H4 (cell line): ENCODE data around the gene MAPK1. TPM values are rescaled to one million over a fixed set of nuclear protein-coding genes. Genes with fewer than 3 reads are reported as not detected.
"Not testable (repeated sequence)": the region's sequence is repeated elsewhere in the genome, so short reads cannot be mapped to it uniquely, and the experiment has no call there.

ENCODE experiments used
- DNase-seq: peaks from one replicate; pipeline ENCODE4 v3.0.0-alpha.2; 2015; ENCODE audit warnings: low spot score
- total RNA-seq: library from RNA; depleted of rRNA; stranded (reverse); fragments of >200 nt; shearing (Covaris generic); gene quantifications from 2 replicates; pipeline ENCODE4 v1.2.3, GENCODE V29; 2014

The MAPK1 gene
- total RNA-seq, 1 experiment from 2014 or later: 22.1 TPM

DNA sequence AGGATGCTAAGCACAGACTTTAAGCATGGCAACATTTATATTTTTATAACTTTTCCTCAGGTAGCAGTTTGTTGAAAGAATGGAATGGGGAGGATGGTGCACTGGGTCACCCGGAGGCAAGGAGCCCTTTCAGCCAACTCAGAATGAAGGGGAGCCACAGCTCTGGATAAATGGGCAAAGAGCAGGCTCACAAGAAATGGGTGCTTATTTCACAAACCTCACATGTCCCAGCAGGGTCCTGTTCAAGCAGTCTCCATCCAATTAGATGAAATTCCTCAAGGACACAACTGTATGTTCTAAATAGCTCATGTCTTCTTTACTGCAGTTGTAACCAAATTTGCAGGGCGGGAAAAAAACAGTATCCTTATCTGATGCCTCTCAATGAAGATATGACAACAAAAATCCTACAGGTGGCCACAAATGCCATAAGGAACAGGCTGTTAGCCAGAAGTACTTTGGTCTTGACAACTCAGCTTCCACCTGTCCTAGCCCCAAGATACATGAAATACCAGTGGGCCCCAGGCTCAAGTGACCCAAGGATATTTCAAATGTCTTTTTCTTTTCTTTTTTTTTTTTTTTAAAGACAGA, 48.2 kb downstream of the MAPK1 start:
- DNase-seq: no peak

DNA sequence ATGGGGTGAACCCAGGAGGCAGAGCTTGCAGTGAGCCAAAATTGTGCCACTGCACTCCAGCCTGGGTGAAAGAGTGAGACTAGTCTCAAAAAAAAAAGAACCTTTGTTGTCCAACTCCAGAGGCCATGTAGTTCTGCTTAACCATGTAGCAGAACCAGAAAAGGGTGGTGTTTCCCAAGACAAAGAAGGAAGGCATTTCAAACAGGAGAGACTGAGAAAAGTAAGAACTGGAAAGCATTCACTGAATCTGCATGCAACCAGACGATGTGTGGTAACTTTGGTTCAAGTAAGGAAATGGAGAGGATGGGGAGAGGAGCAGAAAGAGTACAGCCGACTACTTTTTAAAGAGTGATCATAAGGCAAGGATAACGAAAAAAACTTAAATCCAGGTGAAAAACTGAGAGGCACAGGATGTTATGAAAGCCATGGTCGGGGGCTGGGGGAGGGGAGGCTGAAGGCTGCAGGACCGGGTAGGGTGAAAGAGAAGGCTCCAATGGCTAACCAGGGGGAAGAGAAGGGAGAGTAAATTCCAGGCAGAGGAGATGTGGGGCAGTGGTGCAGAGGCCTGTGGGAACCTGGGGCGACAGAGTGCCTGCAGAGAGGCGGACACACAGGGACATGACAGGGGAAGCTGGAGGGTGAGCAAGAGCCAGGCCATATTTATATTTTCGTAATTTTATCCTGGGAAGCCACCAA, 48.8 kb downstream of the MAPK1 start:
- DNase-seq: no peak

DNA sequence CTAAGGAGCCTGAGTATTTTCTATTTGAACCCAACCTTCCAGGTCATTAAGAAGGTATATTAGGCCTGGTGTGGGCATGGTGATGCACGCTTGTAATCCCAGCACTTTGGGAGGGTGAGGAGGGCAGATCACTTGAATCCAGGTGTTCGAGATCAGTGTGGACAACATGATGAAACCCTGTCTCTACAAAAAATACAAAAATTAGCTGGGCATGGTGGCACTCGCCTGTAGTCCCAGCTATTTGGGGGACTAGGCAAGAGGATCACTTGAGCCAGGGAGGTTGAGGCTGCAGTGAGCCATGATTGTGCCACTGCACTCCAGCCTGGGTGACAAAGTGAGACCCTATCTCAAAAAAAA, 50.0 kb downstream of the MAPK1 start:
- not testable (repeated sequence) for DNase-seq

DNA sequence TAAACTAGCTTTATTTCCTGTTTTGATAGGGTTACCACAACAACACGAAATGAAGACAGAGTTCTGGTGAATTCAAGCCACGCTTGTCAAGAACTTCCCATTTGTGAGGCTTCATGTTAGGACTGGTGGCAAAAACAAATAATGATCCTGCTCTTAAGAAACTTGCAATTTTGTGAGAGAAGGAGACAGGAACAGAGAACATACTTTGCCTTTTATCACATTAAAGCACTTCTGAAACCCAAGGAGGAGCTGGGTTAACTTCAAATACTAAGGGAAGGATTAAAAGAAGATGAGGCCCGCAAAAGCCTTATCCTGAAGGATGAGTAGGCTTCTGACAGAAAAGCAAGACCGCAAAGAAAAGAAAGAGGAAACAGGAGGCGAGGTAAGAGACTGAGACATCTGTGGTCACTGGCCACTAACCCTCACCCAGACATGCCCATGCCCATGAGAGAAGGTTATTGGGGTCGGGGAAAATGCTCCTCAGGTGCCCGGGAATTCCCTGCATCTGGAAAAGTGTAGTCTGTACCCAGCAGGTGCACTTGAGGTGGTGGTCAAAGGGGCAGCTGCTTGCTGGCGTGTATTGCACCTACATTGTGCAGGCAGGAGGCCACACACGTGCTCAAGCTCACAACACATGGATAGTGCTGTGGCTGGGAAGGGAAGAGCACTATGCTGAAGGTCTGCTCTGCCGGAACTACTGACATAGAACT, 50.5 kb downstream of the MAPK1 start:
- DNase-seq: peak; percentile 46

DNA sequence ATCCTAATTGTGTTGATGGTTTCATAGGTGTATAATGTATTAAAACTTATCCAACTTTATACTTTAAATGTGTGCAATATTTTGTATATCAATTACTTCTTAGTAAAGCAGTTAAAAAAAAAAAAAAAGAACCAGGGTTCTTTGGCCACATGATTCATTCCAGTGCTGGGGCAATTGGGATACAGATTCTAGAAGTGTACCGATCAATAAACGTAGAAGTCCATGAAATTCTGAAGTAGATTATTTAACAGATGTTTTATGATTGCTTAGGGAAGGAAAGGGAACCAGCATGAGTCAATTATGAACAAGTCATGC, 51.0 kb downstream of the MAPK1 start:
- no peak for DNase-seq

DNA sequence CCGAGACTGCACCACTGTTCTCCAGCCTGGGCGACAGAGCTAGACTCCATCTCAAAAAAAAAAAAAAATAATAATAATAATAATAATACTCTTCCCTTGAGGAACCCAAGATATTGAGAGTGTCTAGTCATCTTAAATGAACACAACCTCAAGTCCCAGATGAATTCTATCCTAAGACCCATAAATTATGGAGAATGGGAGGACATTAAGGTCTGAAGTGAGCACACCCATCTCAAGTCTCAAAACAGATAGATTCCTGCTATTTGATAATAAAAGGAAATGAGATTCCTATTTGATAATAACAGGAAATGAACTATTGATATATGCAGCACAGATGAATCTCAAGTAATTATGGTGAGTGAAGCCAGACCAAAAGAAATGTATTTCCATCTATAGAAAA, 51.5 kb downstream of the MAPK1 start:
- DNase-seq: no peak

DNA sequence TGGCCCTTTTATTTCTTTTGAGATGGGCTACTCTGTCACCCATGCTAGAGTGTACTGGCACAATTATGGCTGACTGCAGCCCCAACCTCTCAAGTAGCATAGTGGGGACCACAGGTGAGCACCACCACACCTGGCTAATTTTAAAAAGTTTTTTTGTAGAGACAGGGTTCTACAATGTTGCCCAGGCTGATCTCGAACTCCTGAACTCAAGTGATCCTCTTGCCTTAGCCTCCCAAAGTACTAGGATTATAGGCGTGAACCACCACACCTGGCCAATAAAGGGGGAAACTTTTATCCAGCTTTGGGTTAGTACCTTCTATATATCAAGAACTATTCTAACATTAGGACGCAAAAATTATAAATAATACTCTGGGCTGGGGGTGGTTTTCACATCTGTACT, 52.1 kb downstream of the MAPK1 start:
- DNase-seq: no peak

DNA sequence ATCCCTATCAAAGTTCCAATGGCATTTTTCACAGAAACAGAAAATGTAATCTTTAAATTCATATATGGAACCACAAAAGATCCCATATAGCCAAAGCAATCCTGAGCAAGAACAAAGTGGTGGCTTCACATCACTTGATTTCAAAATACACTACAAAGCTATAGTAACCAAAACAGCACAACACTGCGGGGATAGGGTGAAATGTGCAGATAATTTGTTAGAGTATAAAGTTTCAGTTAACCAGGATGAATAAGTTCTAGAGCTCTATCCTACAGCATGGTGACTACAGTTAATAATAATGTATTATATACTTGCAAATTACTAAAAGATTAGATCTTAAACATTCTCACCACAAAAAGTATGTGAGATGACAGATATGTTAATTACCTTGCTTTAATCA, 55.5 kb downstream of the MAPK1 start:
- no peak for DNase-seq

DNA sequence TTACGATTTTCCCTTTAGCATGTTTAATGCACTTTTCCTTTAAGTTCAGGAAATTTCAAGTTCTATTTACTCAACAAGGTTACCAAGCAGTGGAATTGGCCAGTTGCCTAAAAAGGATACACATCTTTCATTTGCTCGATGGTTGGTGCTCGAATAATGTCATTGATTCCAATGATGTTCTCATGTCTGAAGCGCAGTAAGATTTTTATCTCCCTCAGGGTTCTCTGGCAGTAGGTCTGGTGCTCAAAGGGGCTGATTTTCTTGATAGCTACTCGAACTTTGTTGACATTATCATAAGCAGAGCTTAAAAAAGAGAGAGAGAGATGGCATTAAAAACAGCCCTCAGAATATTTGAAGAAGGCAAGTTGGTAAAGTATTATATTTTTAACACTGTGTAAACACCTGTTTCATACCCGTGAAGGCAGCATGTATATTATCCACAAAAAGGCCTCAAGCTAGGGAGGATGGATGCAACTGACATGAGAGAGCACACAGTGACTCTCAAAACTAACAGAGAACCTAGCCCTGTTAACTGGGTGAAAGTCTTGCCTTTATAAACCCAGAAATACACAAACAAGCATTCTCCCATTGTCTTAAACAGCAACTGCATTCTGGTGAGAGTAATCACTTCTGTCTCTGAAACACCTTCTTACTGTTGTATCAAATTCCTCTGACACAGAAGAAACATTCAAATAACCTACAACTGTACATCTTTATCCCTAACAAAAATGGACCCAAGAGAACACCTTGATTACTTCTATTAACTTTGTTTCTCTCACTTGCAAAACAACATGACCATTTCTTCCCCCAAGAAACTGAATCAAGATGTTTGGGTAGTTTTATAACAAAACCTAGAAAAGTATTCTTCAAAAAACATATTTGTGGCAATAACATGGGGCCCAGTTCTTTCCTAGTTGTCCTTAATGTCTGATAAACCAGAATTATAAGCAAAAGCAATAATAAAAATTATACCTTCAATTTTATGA, 59.6 kb downstream of the MAPK1 start:
- DNase-seq: no peak

DNA sequence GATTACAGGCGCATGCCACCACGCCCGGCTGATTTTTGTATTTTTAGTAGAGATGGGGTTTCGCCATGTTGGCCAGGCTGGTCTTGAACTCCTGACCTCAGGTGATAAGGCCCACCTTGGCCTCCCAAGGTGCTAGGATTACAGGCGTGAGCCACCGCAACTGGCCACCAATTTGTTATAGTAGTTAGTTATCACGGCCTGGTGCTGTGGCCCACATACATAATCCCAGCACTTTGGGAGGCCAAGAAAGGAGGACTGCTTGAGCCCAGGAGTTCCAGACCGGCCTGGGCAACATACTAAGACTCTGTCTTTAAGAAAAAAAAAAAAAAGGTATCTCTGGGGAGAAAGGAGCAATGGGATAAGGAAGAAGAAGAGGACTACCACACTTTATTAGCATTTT, 62.1 kb downstream of the MAPK1 start:
- not testable (repeated sequence) for DNase-seq

DNA sequence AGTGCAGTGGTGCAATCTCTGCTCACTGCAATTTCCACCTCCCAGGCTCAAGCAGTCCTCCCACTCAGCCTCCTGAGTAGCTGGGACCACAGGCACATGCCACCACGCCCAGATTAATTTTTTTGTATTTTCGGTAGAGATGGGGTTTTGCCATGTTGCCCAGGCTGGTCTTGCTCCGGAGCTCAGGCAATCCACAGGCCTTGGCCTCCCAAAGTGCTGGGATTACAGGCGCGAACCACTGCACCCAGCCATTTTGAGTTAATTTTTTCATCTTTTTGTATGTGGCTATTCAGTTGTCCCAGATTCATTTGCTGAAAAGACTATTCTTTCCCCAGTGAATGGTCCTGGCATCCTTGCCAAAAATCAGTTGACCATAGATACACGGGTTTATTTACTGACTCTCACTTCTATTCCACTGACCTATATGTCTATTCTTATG, 63.6 kb downstream of the MAPK1 start:
- no peak for DNase-seq

DNA sequence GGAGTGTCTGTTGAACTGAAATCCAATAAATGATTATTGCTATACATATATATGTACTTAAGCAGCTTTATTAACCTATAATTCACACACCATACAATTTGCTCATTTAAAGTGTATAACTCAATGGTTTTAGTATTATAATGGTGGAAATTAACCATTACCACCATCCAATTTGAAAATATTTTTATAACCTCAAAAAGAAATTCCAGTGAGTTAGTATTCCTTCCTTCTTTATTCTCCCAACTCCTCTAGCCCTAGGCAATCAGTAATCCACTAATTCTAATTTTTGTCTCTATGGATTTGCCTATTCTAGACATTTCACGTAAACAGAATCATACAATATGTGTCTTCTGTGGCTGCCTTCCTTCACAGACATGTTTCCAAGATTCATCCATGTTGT, 64.8 kb downstream of the MAPK1 start:
- DNase-seq: no peak

DNA sequence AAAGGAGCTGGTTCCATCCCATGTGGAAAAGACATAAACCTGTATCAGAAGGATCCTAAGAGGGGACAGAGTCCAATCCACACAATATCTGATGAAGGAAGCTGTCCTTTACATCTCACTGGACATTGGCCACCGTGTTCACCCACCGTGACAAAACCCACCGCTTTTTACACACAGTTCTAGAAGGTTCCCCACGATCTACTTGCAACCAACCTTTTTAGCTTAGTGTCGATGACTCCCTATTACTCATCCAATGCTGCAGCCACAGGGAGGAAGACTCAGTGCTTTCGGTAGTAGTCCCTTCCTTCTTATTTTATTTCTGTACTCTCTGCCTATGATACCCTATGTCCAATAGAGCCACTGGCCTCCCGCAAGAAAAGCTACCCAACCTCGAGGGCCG, 65.4 kb downstream of the MAPK1 start:
- no peak for DNase-seq

DNA sequence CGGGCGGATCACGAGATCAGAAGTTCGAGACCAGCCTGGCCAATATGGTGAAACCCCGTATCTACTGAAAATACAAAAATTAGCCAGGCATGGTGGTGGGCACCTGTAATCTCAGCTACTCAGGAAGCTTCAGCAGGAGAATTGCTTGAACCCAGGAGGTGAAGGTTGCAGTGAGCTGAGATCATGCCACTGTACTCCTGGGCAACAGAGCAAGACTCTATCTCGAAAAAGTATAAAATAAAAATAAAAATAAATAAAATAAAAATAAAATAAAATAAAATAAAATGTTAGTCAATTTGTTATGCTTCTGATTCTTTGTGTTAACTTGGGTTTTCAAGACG, 66.2 kb downstream of the MAPK1 start:
- not testable (repeated sequence) for DNase-seq

DNA sequence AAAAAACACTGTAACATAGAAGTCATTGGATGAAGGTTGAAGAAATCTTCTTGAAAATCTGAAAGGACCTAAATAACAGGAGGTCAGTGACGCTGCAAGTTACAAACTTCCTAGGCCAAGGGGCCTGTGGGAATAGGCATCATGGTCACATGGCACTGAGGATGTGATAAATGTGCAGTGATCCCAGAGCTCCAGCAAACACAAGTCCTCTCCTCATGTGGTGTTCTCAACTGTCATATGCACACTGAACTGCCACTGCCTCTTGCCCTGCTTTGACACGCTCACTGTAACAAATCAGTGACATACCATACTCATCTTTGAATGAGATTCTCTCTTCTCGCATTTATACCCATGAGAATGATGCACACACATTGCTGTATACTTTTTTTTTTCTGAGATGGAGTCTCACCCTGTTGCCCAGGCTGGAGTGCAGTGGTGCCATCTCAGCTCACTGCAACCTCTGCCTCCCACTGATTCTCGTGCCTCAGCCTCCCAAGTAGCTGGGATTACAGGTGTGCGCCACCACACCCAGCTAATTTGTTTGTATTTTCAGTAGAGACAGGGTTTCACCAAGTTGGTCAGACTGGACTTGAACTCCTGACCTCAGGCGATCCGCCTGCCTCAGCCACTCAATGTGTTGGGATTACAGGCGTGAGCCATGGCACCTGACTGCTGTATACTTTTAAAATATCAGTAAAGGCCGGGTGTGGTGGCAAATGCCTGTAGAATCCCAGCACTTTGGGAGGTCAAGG, 66.7 kb downstream of the MAPK1 start:
- DNase-seq: no peak

DNA sequence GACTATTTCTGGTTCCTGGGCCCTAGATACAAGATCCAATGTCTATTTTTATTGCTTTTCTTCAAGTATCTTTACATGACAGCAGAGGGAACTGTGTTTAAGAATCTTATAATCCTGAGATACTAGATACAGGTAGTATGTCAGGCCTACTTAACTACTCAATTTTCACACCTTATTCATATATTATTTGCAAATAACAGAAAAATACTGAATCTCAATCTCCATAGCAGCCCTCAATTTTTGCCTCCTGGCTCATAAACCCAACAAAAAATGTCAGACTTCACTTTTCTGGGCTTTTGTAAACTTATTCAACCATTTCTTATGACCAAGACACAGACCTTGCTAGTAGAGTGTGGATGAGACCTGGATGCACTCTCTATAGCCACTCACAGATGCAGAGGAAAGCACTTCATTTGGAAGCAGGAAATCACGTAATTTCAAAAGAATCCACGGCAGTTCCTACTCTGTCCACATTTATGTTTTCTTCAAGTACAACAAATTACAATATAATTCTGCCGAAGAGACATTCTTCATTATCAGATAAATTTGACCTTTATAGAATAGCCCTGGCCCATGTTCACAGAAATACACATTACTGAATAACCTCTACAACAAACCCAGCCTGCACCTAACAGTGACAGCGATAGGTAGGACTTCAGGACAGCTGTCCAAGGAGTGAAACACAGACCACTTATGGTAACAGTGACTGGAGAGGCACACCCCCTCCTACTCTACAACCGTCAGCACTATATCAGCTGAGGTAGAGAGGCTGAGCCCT, 69.8 kb downstream of the MAPK1 start:
- no peak for DNase-seq

DNA sequence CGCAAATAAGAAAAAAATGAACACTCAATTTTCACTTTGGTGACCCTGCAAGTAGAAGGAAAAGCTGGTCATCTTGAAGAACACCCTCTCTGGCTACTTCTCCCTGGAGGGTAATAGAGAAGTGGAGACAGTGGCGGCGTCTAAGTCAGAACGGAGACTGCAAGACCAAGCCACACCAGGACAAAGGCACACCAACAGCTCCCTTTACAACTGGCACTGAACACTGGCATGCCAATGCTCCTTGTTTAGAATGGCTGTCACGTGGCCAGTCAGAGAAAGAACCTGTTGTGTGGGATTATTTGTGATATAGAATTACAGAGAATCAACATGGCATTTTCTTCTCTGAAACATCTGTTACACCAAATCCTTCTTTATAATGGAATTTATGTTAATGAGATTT, 70.6 kb downstream of the MAPK1 start:
- no peak for DNase-seq

DNA sequence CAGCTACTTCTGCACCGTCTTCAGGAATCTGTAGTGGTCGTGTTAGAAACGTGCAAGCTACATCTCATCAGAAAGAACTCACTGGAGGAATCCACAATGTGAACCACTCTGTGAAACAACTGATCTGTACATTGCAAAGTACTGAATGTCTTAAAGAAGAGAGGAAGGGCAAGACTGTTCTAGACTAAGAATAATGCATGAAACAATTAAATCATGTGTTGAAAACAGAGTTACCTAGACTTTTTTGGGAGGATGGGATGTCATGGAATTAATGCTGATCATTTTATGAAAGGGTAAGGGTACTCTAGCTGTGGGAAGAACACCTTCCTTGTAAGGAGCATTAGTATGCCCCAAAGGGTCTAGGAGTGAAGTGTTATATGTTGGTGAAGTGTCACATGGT, 71.2 kb downstream of the MAPK1 start:
- DNase-seq: no peak

DNA sequence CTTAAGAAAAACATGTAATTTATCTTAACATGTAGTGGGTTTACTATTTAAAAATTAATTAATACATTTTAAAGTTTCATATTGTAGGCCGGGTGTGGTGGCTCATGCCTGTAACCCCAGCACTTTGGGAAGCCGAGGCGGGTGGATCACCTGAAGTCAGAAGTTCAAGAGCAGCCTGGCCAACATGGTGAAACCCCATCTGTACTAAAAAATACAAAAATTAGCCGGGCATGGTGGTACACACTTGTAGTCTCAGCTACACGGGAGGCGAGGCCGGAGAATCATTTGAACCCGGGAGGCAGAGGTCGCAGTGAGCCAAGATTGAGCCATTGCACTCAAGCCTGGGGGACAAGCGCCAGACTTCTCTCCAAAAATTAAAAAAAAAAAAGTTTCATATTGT, 73.7 kb downstream of the MAPK1 start:
- DNase-seq: not testable (repeated sequence)
